Measurements from ENCODE around the gene COL7A1.

Gene COL7A1

DNA sequence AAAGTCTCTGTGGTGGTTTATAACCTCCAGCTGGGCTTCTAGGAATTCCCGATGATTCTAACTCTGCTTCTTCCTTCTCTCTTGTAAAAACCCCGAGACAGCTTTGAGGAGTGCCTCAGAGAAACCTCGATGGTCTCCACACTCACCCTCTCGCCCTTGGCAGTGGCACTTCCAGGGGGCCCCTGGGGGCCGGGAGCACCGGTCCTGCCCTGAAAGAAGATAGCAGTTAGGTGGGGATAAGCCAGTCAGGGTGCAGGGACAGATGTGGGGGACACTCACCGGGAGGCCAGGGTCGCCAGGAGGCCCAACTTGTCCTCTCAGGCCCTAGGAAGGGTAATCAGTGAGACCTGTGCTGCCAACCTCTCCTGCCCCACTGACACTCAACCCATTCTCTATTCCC lies 9.7 kb downstream of the COL7A1 start:
- no peaks in the 10 kb centered on the region for H3K9me3 Mint-ChIP-seq

DNA sequence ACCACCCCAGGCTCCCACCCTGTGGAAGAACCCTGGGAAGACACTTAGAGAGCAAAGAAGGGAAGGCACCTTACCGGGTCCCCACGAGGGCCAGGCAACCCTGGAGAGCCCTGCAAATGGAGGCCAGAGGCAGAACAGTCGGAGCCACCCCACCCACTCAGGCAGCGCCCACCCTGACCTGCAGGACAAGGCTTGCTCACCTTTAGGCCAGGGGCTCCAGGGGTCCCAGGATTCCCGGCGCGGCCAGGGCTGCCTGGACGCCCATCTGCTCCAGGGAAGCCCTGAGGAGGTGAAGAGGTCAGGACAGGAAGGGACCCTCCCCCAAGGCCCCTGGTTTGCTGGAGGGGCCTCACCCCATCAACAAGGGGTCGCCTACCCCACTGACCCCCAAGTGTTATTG lies 10.3 kb downstream of the COL7A1 start:
- H3K27ac Mint-ChIP-seq, result no peak overlapping the region
- no peaks in the 10 kb centered on the region for H3K9me3 Mint-ChIP-seq
- no peak overlapping the region for H3K4me3 Mint-ChIP-seq
- no peak for ATAC-seq
- H3K36me3 Mint-ChIP-seq, result no peaks in the 10 kb centered on the region
- H3K27me3 Mint-ChIP-seq, result peaks cover 66% of the 10 kb centered on the region
- H3K4me1 Mint-ChIP-seq, result no peaks in the 10 kb centered on the region

More for the DNA sequence above, 9.7 kb downstream of the COL7A1 start:
- Mint-ChIP-seq H3K4me3 (no peak overlapping the region), H3K36me3 (no peaks in the 10 kb centered on the region), H3K27ac (no peak overlapping the region), H3K4me1 (no peaks in the 10 kb centered on the region), H3K27me3 (peaks cover 66% of the 10 kb centered on the region)
- ATAC-seq, result no peak

DNA sequence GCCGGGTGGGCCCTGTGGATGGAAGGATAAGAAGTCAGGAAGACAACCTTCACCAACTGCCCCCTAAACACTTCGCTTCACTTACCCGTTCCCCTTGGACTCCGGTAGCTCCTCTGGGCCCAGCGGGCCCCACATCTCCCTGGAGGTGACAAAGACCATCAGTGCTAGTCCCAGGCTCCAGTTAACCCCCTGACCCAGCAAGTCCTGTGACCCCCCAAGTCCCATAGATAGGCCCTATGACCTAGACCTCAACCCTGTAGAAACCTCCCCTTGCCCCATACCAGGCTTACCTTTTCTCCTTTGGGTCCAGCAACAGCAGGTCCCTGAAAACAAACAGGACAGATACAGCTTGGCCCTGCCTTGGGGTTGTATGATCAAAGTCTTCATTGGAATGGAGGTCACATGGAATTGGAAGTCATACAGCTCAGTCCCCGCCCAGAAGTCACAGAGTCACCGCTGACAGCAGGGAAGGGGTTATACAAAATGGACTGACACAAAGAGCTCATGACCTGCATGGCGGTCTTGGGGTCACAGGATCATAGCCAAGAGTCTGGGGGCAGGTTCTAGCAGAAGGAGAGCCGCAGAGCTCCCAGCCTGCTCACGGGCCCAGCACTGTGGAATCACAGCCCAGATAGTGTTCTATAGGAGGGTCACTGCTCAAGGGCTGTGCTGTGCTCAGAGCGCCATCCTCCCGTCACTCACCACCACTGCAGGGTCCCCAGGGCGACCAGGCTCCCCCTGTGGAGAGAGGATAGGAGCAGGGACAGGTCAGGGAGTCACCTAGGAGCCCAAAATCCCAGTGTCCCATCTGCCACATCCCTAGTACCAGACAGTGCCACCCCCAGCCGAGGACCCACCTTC lies 13.3 kb downstream of the COL7A1 start:
- H3K4me1 Mint-ChIP-seq, result no peaks in the 10 kb centered on the region
- ATAC-seq, result no peak
- no peaks in the 10 kb centered on the region for H3K36me3 Mint-ChIP-seq
- peaks cover 42% of the 10 kb centered on the region for H3K27me3 Mint-ChIP-seq
- no peaks in the 10 kb centered on the region for H3K9me3 Mint-ChIP-seq
- H3K27ac Mint-ChIP-seq, result no peak overlapping the region
- H3K4me3 Mint-ChIP-seq, result no peak overlapping the region

DNA sequence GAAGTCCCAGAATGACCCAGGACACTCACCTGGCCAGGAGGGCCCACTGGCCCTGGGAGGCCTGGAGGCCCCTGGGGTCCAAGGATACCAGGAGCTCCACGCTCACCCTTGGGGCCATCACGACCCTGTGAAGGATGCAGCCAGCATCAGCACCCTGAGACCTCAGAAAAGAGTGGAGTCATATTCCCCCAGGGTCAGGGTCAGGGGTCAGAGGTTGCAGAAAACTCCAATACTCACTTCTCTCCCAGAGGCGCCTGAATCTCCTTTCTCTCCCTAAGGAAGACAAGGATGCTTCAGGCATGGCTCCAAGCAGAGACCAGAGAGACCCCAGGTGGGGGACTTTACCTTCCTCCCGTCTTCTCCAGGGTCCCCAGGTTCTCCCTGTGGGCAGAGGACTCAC lies 18.5 kb downstream of the COL7A1 start:
- H3K27ac Mint-ChIP-seq, result no peak overlapping the region
- no peak overlapping the region for H3K4me3 Mint-ChIP-seq
- H3K36me3 Mint-ChIP-seq, result no peaks in the 10 kb centered on the region
- peaks cover 22% of the 10 kb centered on the region for H3K27me3 Mint-ChIP-seq
- H3K9me3 Mint-ChIP-seq, result no peaks in the 10 kb centered on the region
- ATAC-seq, result no peak
- no peaks in the 10 kb centered on the region for H3K4me1 Mint-ChIP-seq

DNA sequence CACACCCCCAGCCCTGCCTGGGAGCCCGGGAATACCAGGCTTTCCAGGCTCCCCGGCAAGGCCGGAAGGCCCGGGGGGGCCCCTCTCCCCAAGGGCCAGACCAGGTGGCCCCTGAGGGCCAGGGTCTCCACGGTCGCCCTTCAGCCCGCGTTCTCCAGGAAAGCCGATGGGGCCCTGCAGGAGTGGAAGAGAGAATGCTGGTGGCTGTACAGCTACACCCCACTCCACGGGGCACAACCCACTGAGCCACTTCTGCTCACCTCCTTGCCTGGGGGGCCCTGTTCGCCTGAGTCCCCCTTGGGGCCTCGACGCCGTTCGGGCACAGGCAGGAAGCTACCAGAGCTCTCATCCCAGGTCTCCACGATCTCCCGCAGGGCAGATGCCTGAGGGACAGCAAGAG lies 19.8 kb downstream of the COL7A1 start:
- no peak for ATAC-seq
- H3K36me3 Mint-ChIP-seq, result no peaks in the 10 kb centered on the region
- no peak overlapping the region for H3K4me3 Mint-ChIP-seq
- no peaks in the 10 kb centered on the region for H3K4me1 Mint-ChIP-seq
- no peak overlapping the region for H3K27ac Mint-ChIP-seq
- no peaks in the 10 kb centered on the region for H3K9me3 Mint-ChIP-seq
- peaks cover 11% of the 10 kb centered on the region for H3K27me3 Mint-ChIP-seq

DNA sequence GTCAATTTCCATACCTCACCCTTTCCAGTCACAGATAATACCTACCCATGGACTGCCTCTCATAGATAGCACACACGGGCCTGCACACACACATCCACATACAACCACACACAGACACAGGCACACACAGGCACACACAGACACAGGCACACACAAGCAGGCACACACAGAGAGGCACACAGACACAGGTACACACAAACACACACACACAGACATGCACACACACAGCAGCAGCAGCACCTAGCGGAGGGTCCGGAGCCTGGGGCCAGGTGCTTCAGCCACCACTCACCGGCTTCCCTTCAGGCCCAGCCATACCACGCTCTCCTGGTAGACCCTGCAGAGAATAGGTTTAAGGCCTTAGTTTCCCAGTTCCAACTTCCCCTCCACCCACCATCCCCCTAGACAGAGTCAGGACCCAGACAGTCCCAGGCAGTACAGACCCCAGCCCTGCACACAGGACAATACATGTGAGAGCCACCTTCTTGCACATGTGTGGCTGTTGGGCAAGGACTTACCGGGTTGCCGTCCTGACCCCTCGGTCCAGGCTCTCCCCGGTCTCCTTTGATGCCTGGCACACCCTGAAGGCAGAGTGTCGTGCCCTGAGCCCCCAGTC lies 21.1 kb downstream of the COL7A1 start:
- peaks cover 10% of the 10 kb centered on the region for H3K27me3 Mint-ChIP-seq
- H3K9me3 Mint-ChIP-seq, result no peaks in the 10 kb centered on the region
- H3K27ac Mint-ChIP-seq, result no peak overlapping the region
- H3K4me3 Mint-ChIP-seq, result no peak overlapping the region
- no peak for ATAC-seq
- H3K4me1 Mint-ChIP-seq, result no peaks in the 10 kb centered on the region
- H3K36me3 Mint-ChIP-seq, result no peaks in the 10 kb centered on the region

DNA sequence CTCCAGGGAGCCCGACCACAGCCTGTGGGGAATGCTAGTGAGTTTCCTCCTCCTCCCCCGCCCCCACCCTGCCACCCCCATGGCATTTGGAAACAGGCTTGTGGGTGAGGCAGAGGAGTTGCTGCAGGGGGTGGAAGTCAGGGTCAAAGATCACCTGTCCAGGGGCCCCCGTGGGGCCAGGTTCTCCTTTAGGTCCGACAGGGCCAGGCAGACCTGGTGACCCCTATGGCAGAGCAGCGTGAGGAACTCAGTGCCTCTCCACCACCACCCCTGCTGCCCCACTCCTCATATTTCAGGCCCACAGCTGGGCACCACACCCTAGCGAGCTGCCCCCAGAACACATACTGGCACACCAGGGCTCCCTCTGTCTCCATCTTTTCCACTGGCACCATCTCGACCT lies 22.6 kb downstream of the COL7A1 start:
- peaks cover 10% of the 10 kb centered on the region for H3K27me3 Mint-ChIP-seq
- H3K4me3 Mint-ChIP-seq, result no peak overlapping the region
- no peaks in the 10 kb centered on the region for H3K9me3 Mint-ChIP-seq
- no peaks in the 10 kb centered on the region for H3K4me1 Mint-ChIP-seq
- no peak overlapping the region for H3K27ac Mint-ChIP-seq
- ATAC-seq, result no peak
- no peaks in the 10 kb centered on the region for H3K36me3 Mint-ChIP-seq

DNA sequence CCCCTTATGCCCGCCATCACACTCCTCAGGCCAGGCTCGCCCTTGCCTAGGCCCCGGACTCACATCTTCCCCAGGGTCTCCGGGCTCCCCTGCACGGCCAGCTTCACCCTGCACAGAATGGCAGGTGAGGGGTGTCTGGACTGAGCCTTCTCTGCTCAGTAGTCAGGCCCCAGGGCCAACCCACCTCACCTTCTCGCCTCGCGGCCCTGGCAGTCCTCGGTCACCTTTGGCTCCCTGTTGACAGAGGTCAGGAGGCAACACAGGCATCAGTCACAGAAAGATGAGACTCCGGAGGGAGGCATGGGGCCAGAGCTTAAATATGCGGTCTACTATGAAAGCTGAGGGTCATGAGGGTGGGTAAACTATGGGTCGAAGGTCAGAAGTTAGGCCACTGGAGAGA lies 23.2 kb downstream of the COL7A1 start:
- peaks cover 2% of the 10 kb centered on the region for H3K4me1 Mint-ChIP-seq
- no peak for ATAC-seq

DNA sequence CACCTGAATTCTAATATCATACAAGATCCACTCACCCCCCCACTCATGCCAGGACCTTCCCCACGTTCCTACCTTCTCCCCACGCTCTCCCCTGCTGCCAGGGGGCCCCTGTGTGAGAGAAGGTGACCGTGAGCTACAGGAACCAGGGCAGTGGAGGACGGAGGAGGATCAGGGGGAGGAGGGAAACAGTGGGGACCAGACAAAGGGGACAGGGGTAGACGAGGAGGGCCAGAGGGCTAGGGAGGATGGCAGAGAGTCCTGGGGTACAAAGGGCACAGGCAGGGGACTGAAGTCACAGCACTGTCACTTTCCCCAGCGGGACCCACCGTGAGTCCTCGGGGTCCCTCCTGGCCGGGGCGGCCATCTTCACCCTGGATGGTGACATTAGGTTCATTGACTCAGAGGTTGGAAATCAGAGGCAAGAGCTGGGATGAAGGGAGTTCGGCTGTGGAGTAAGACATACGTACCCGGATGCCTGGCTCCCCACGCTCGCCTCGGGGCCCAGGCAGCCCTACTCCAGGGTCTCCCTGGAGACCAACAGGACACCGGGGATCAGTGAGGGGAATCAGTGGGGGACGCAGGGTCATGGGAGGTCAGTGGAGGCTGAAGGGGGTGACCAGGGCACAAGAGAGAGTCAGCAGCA lies 25.2 kb downstream of the COL7A1 start:
- H3K4me1 Mint-ChIP-seq, result peaks cover 17% of the 10 kb centered on the region
- no peak overlapping the region for H3K4me3 Mint-ChIP-seq
- no peaks in the 10 kb centered on the region for H3K9me3 Mint-ChIP-seq
- ATAC-seq, result no peak
- no peak overlapping the region for H3K27ac Mint-ChIP-seq
- H3K36me3 Mint-ChIP-seq, result no peaks in the 10 kb centered on the region
- H3K27me3 Mint-ChIP-seq, result peaks cover 10% of the 10 kb centered on the region

More for the DNA sequence above, 23.2 kb downstream of the COL7A1 start:
- Mint-ChIP-seq H3K4me3 (no peak overlapping the region), H3K9me3 (no peaks in the 10 kb centered on the region), H3K36me3 (no peaks in the 10 kb centered on the region), H3K27me3 (peaks cover 10% of the 10 kb centered on the region), H3K27ac (no peak overlapping the region)

DNA sequence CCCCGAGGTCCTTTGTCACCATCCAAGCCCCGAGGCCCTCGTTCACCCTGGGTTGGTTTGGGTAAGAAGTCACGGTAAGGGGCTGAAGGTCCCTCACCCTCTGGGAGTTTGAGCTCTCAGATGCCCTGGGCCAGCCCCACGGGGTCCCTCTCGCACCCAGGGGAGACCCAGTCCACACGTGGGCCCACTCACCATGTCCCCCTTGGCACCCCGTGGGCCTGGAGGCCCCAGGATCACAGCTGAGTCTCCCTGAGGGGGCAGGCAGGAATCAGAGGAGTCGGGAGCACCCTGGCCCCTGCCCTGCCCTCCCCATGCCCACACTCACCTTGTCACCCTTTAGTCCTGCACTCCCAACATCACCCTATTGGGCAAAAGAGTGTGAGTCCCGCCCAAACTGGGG lies 25.7 kb downstream of the COL7A1 start:
- H3K27me3 Mint-ChIP-seq, result peaks cover 10% of the 10 kb centered on the region
- no peaks in the 10 kb centered on the region for H3K36me3 Mint-ChIP-seq
- no peaks in the 10 kb centered on the region for H3K9me3 Mint-ChIP-seq
- no peak overlapping the region for H3K4me3 Mint-ChIP-seq
- H3K27ac Mint-ChIP-seq, result no peak overlapping the region
- ATAC-seq, result no peak
- peaks cover 17% of the 10 kb centered on the region for H3K4me1 Mint-ChIP-seq

DNA sequence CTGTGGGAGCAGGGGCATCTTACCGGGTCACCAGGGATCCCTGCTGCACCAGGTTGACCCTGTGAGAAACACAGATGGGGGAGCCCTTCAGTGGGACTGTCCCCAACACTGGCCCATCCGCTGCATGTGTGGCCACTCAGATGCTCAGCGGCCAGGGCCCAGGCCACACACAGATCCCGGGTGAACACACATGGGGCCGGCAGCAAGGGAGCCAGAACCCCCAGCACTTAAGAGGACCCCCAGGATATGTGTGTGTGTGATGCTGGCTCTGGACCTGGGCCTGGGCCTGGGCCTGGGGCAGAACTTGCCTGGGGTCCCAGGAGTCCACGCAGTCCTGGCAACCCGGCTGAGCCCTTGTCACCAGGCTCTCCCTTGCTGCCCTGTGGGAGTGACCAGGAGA lies 26.7 kb downstream of the COL7A1 start:
- peaks cover 17% of the 10 kb centered on the region for H3K4me1 Mint-ChIP-seq
- H3K9me3 Mint-ChIP-seq, result no peaks in the 10 kb centered on the region
- no peaks in the 10 kb centered on the region for H3K36me3 Mint-ChIP-seq
- H3K4me3 Mint-ChIP-seq, result no peak overlapping the region
- H3K27me3 Mint-ChIP-seq, result peaks cover 10% of the 10 kb centered on the region
- H3K27ac Mint-ChIP-seq, result no peak overlapping the region
- ATAC-seq, result no peak

DNA sequence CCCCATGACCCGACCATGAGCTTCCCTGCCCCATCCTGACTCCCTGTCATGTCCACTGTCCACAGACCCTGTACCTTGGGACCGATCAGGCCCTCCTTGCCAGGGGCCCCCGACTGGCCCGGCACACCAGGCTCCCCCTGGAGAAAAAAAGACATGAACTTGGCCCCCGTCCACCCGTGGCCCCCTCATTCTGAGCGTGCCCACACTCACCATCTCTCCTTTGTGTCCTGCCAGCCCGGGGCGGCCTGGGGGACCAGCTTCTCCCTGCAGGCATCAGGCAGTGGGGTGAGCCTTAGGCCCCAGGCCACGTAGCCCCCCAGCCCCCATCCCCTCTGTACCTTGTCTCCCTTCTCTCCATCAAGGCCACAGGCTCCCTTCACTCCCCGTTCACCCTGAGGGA lies 27.6 kb downstream of the COL7A1 start:
- H3K4me1 Mint-ChIP-seq, result peaks cover 17% of the 10 kb centered on the region
- H3K4me3 Mint-ChIP-seq, result no peak overlapping the region
- ATAC-seq, result no peak
- H3K9me3 Mint-ChIP-seq, result no peaks in the 10 kb centered on the region
- H3K36me3 Mint-ChIP-seq, result no peaks in the 10 kb centered on the region
- H3K27me3 Mint-ChIP-seq, result peaks cover 10% of the 10 kb centered on the region
- H3K27ac Mint-ChIP-seq, result no peak overlapping the region

DNA sequence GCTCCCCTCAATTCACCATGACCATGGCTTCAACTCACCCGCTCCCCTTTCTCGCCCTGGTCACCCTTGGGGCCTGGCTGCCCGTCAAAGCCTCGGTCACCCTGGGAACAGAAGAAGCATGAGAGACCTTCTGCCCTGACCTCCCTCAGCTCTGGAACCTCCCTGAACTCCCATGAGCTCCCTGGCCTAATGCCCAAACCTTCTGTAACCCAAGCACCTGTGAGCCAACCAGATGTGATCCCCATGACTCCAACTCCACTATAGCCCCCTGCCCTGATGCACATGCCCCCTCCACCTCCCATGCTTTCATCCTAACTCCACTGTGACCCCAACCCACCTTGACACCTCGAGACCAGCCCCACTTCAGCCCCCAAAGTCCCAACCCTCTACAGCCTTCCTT lies 28.0 kb downstream of the COL7A1 start:
- Mint-ChIP-seq H3K4me1 (peaks cover 17% of the 10 kb centered on the region), H3K4me3 (no peak overlapping the region), H3K27ac (peak overlapping the region; percentile 6), H3K27me3 (peaks cover 10% of the 10 kb centered on the region), H3K9me3 (no peaks in the 10 kb centered on the region), H3K36me3 (no peaks in the 10 kb centered on the region)
- ATAC-seq, result no peak

DNA sequence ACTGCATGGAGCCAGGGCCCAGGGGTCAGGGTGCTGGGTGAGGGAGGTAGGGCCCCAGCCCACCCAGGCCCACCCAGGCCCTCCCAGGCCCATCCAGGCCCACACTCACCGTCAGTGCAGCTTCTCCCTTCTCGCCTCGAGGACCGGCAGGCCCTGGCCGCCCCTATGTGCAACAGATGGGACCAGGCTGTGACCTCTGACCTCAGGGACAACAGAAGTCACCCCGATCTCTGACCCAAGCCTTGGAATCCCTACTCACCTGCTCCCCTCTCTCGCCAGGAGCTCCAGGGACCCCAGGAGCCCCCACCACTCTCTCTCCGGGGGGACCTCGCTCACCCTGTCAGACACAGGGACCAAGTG lies 28.7 kb downstream of the COL7A1 start:
- H3K27ac Mint-ChIP-seq, result peak overlapping the region; percentile 6
- peaks cover 17% of the 10 kb centered on the region for H3K4me1 Mint-ChIP-seq
- no peaks in the 10 kb centered on the region for H3K9me3 Mint-ChIP-seq
- H3K4me3 Mint-ChIP-seq, result no peak overlapping the region
- no peaks in the 10 kb centered on the region for H3K36me3 Mint-ChIP-seq
- peak; percentile 14 for ATAC-seq
- peaks cover 10% of the 10 kb centered on the region for H3K27me3 Mint-ChIP-seq

DNA sequence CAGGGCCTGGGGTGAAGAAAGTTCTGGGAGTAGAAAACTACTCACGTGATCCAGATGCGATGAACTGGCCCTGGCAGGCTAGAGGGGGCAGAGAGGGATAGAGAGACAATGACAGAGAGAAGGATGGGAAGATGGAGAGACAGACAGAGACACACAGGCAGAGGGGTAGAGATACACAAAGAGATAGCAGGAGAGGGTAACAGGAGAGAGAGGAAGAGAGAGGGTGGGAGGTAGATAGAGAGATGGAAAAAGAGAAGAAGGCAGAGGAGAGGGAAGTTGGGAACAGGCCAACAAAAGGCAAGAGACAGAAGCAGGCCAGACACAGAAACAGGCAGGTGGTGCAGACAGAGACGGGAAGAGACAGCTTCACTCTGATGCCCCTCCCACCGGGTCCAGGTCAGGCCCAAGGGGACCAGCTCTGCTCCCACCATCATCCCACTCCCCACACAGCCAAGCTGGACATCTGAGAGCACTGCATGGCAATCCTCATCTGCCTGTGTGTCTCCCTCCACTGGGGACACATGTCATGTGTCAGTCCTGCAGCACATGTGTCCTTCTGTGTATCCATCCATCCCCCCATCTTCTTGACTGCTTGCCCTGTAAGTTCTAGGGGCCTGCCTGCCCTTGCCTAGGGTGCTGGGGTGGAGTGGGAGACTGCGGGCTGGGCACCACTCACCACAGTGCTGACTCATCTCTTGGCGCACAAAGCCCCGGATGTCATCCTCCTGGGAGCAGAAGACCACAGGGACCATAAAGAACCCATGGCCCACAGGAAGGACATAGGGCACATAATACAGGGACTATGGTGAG lies 29.3 kb downstream of the COL7A1 start:
- Mint-ChIP-seq H3K27me3 (peaks cover 10% of the 10 kb centered on the region), H3K4me3 (no peak overlapping the region), H3K9me3 (no peaks in the 10 kb centered on the region), H3K4me1 (peaks cover 23% of the 10 kb centered on the region), H3K27ac (peak overlapping the region; percentile 7), H3K36me3 (no peaks in the 10 kb centered on the region)
- peak; percentile 18 for ATAC-seq

Data from stimulated activated memory B cell treated with anti-CD40 and anti-IgM and Interleukin-4, amounts not matched to agents 10 μg/mL and 1 μg/mL and 100 μg/mL, for 72 hours (primary cell).